CD14-positive monocyte (primary cell): ENCODE measurements around the gene RPL7A. TPM values are rescaled to one million over a fixed set of nuclear protein-coding genes. Genes with fewer than 3 reads are reported as not detected.

Experiments
- DNase-seq, 3 donors: peaks; one replicate each; pipeline ENCODE4 v3.0.0-alpha.2; 2011 to 2022
- H2AFZ ChIP-seq: 2 replicates; pipeline ENCODE4 v1.6.0; 2012; ENCODE audit warnings: mild to moderate bottlenecking, low read depth, low read length, inconsistent platforms; ENCODE audit not compliant: insufficient read depth, poor library complexity, severe bottlenecking
- H3K27ac ChIP-seq, 2 donors: 1 replicate in 1 of 2; 2 replicates in 1 of 2; pipeline ENCODE4 v1.5.1; 2012 to 2013; ENCODE audit warnings: low read length in 2 of 2, control low read depth in 1 of 2, inconsistent platforms in 1 of 2, low read depth in 1 of 2, mild to moderate bottlenecking in 1 of 2
- H3K27me3 ChIP-seq, 2 donors: one replicate each; pipeline versions ENCODE4 v1.6.0 to v1.6.1; 2011 to 2013; ENCODE audit warnings: low read length in 2 of 2; ENCODE audit not compliant: control insufficient read depth in 2 of 2, insufficient read depth in 2 of 2
- H3K36me3 ChIP-seq, 2 donors: replicated peaks in 1 of 2; 1 replicate in 1 of 2; 2 replicates in 1 of 2; pipeline versions ENCODE4 v1.5.1 to v1.6.1; 2012 to 2013; ENCODE audit warnings: low read length in 2 of 2, control low read depth in 1 of 2, inconsistent platforms in 1 of 2, mild to moderate bottlenecking in 1 of 2; ENCODE audit not compliant: insufficient read depth in 2 of 2, control insufficient read depth in 1 of 2
- H3K4me1 ChIP-seq, 2 donors: 1 replicate in 1 of 2; 2 replicates in 1 of 2; pipeline versions ENCODE4 v1.5.1 to v1.6.1; 2012 to 2013; ENCODE audit warnings: low read length in 2 of 2, control low read depth in 1 of 2, inconsistent platforms in 1 of 2, mild to moderate bottlenecking in 1 of 2, moderate library complexity in 1 of 2; ENCODE audit not compliant: insufficient read depth in 2 of 2, control insufficient read depth in 1 of 2
- H3K4me2 ChIP-seq: replicated peaks from 2 replicates; pipeline ENCODE3; 2012; ENCODE audit warnings: low read length, moderate library complexity, mild to moderate bottlenecking; ENCODE audit not compliant: poor library complexity, severe bottlenecking; ENCODE audit errors: extremely low read depth
- H3K4me3 ChIP-seq, 3 experiments: fragments of 200-600 bp in 1 of 3; sonication (generic) in 1 of 3; replicated peaks in 1 of 3; 1 replicate in 2 of 3; 2 replicates in 1 of 3; pipeline ENCODE4 v1.5.1; 2011 to 2013; ENCODE audit warnings: low read length in 3 of 3, mild to moderate bottlenecking in 3 of 3, control low read depth in 2 of 3, low read depth in 2 of 3, inconsistent platforms in 1 of 3, moderate library complexity in 1 of 3
- H3K79me2 ChIP-seq: 2 replicates; pipeline ENCODE4 v1.6.0; 2012; ENCODE audit warnings: mild to moderate bottlenecking, control low read depth, inconsistent platforms, low read length, moderate library complexity; ENCODE audit not compliant: insufficient read depth
- H3K9ac ChIP-seq: 2 replicates; pipeline ENCODE4 v1.6.0; 2017; ENCODE audit warnings: low read length, mild to moderate bottlenecking; ENCODE audit not compliant: insufficient read depth, poor library complexity, severe bottlenecking
- H3K9me3 ChIP-seq, 2 donors: replicated peaks in 1 of 2; 1 replicate in 1 of 2; 2 replicates in 1 of 2; pipeline versions ENCODE4 v1.5.1 to v1.6.1; 2012 to 2013; ENCODE audit warnings: low read length in 2 of 2, control low read depth in 1 of 2; ENCODE audit not compliant: control insufficient read depth in 1 of 2, insufficient read depth in 1 of 2
- H4K20me1 ChIP-seq: 2 replicates; pipeline ENCODE4 v1.6.0; 2012; ENCODE audit warnings: mild to moderate bottlenecking, low read length, control low read depth, moderate library complexity; ENCODE audit not compliant: insufficient read depth
- H3K27ac Mint-ChIP-seq, 7 donors: one replicate each; pipeline ENCODE4 v1.8.0; 2020; ENCODE audit warnings: mild to moderate bottlenecking in 7 of 7, mixed read lengths in 7 of 7, moderate library complexity in 6 of 7, inconsistent platforms in 2 of 7
- H3K27me3 Mint-ChIP-seq, 3 donors: one replicate each; pipeline ENCODE4 v1.8.0; 2021 to 2022; ENCODE audit warnings: low read depth in 3 of 3, mild to moderate bottlenecking in 3 of 3, mixed read lengths in 3 of 3, moderate library complexity in 3 of 3, inconsistent platforms in 1 of 3
- H3K36me3 Mint-ChIP-seq, 2 donors: one replicate each; pipeline ENCODE4 v1.8.0; 2020; ENCODE audit warnings: mixed read lengths in 2 of 2, inconsistent platforms in 1 of 2, mild to moderate bottlenecking in 1 of 2
- H3K4me1 Mint-ChIP-seq: one replicate; pipeline ENCODE4 v1.8.0; 2020; ENCODE audit warnings: mild to moderate bottlenecking, mixed read lengths
- H3K4me3 Mint-ChIP-seq, 2 donors: one replicate each; pipeline ENCODE4 v1.8.0; 2020; ENCODE audit warnings: mild to moderate bottlenecking in 2 of 2, mixed read lengths in 2 of 2, moderate library complexity in 1 of 2
- H3K9me3 Mint-ChIP-seq, 7 donors: one replicate each; pipeline ENCODE4 v1.8.0; 2020 to 2022; ENCODE audit warnings: mixed read lengths in 7 of 7, mild to moderate bottlenecking in 6 of 7, moderate library complexity in 6 of 7, inconsistent platforms in 2 of 7
- CTCF ChIP-seq: fragments of 200-600 bp; IDR thresholded peaks from one replicate; pipeline ENCODE4 v1.8.0; 2022; ENCODE audit warnings: antibody characterized with exemption, mild to moderate bottlenecking
- WGBS: methylation state at CpG from one replicate; pipeline ENCODE4 v1.1.5; 2013; ENCODE audit warnings: missing lambda C conversion rate; ENCODE audit not compliant: insufficient coverage; 5-methylcytosine and 5-hydroxymethylcytosine counted together
- intact Hi-C, 2 donors: fragments of 100-400 bp; cut with micrococcal nuclease; formaldehyde crosslinking; loops; one replicate each; pipeline versions ENCODE4 v1.15.0 to v1.15.1; 2023
- polyA plus RNA-seq, 3 donors: library from polyadenylated mRNA; depleted of rRNA in 1 of 3; unstranded in 2 of 3; stranded (reverse) in 1 of 3; fragments of 300-500 nt in 2 of 3; fragments of >200 nt in 1 of 3; fragmentation: Illumina TruSeq in 2 of 3; gene quantifications; 1 replicate in 2 of 3; 2 replicates in 1 of 3; pipeline ENCODE4 v1.2.3, GENCODE V29; 2012 to 2021

Gene RPL7A
- polyA plus RNA-seq, 3 donors, result 390 to 2,322 (median 437) TPM

GRCh38 chr9:133301253-133302230 lies 46.5 kb upstream of the RPL7A start:
- Histone ChIP-seq H3K79me2 (no peaks in the 10 kb centered on the region), H3K36me3 (no peaks in the 10 kb centered on the region), H3K4me1 (no peaks in the 10 kb centered on the region), H4K20me1 (no peaks in the 10 kb centered on the region), H3K4me3 (no peak overlapping the region), H3K27me3 (no peaks in the 10 kb centered on the region), H3K4me2 (no peak overlapping the region), H2AFZ (no peak overlapping the region), H3K9ac (no peak overlapping the region), H3K27ac (no peak overlapping the region), H3K9me3 (no peaks in the 10 kb centered on the region)
- WGBS, result 91% methylated on average over 10 of the region's 13 CpGs
- intact Hi-C loops, result no loop called here
- peaks cover 0 to 4% (median 0%) of the 10 kb centered on the region in 7 donors for H3K9me3 Mint-ChIP-seq
- no peak overlapping the region for H3K4me3 Mint-ChIP-seq
- no peaks in the 10 kb centered on the region for H3K4me1 Mint-ChIP-seq
- no peaks in the 10 kb centered on the region for H3K36me3 Mint-ChIP-seq
- no peak for DNase-seq
- H3K27me3 Mint-ChIP-seq, result peaks cover 9 to 16% (median 11%) of the 10 kb centered on the region in 3 donors
- peak overlapping the region in 1 of 7 donors; percentile 19 for H3K27ac Mint-ChIP-seq
- no peak for TF ChIP-seq CTCF

- H3K27me3 Mint-ChIP-seq, result peaks cover 5 to 12% (median 12%) of the 10 kb centered on the region in 3 donors
- no peaks in the 10 kb centered on the region for H4K20me1 ChIP-seq
- H2AFZ ChIP-seq, result no peak overlapping the region
- no peaks in the 10 kb centered on the region for H3K4me1 Mint-ChIP-seq
- no peaks in the 10 kb centered on the region for H3K36me3 Mint-ChIP-seq
- no peak for TF ChIP-seq CTCF
- no peak overlapping the region for H3K27ac Mint-ChIP-seq
- no peak overlapping the region for H3K4me3 Mint-ChIP-seq
- H3K9ac ChIP-seq, result no peak overlapping the region
- H3K9me3 Mint-ChIP-seq, result peaks cover 0 to 4% (median 0%) of the 10 kb centered on the region in 7 donors
- H3K9me3 ChIP-seq, result no peaks in the 10 kb centered on the region
- no peaks in the 10 kb centered on the region for H3K4me1 ChIP-seq
- intact Hi-C loops, result no loop called here
- H3K4me2 ChIP-seq, result no peak overlapping the region
- H3K36me3 ChIP-seq, result no peaks in the 10 kb centered on the region
- no peak overlapping the region for H3K27ac ChIP-seq
- no peaks in the 10 kb centered on the region for H3K79me2 ChIP-seq
- H3K4me3 ChIP-seq, result no peak overlapping the region
- H3K27me3 ChIP-seq, result no peaks in the 10 kb centered on the region
- DNase-seq, result no peak
- WGBS, result 94% methylated on average over 11 of the region's 26 CpGs
Measured at GRCh38 chr9:133303266-133304157, 44.5 kb upstream of the RPL7A start.
